NOMO-1 treated with DMSO at 0.1 percent for 48 hours (cell line): Measurements from ENCODE around the gene DEFB132.
"Not testable (repeated sequence)": the region's sequence is repeated elsewhere in the genome, so short reads cannot be mapped to it uniquely, and the experiment has no call there.

Experiments
- DNase-seq: peaks from one replicate; lab custom pipeline; 2025; ENCODE audit not compliant: unreplicated experiment; lab: John Stamatoyannopoulos, UW

The DEFB132 gene, protein sequence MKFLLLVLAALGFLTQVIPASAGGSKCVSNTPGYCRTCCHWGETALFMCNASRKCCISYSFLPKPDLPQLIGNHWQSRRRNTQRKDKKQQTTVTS

DNA sequence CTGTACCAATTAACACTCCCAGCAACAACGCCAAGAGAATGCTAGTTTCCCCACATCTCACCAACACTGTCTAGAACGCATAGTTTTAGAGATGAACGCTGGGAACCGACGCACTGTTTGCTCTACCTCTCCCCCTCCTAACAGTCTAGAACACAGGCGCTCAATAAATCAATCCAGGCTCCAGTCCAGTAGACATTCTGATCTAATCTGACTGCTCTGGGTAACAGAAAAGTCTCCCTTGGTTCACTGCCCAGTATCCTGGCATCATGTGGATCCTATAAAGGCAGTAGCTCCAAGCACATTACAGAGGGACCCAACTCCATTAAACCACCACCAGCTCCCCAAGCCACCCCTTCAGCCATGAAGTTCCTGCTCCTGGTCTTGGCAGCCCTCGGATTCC lies at the start of gene DEFB132:
DEFB132 (plus strand) TSS at position 306 of the 400 bp plus-strand sequence; CDS start at position 361, 55 bp downstream.
- no peak for DNase-seq

DNA sequence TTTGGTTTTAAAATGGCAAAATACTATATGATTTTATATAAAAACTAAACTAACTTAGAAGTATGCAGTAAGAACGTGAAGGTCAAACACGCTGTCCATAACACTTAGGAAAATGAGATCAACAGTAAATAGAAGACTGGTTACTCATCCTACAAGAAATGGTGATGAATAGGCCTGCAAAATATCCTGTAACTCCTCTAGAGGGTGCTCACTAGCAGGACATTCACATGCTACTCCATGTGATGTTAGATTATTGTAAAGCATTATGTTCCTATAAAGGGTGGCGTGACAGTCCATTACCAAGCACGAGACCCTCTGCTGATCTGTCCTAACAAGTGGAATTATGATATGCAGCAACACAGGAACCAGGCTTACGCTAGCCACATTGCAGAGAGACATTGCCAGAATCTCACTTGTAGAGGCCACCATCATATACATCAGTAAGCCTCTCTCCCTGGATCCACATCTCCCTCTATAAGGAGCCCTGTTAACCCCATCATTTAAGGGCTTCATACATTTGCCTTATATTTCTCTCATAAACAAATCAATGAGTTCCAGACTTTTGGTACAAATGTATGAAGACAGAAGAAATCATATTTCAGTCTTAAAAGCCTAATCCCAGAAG lies 48.5 kb upstream of the DEFB132 start:
- DNase-seq = peak; percentile 61

DNA sequence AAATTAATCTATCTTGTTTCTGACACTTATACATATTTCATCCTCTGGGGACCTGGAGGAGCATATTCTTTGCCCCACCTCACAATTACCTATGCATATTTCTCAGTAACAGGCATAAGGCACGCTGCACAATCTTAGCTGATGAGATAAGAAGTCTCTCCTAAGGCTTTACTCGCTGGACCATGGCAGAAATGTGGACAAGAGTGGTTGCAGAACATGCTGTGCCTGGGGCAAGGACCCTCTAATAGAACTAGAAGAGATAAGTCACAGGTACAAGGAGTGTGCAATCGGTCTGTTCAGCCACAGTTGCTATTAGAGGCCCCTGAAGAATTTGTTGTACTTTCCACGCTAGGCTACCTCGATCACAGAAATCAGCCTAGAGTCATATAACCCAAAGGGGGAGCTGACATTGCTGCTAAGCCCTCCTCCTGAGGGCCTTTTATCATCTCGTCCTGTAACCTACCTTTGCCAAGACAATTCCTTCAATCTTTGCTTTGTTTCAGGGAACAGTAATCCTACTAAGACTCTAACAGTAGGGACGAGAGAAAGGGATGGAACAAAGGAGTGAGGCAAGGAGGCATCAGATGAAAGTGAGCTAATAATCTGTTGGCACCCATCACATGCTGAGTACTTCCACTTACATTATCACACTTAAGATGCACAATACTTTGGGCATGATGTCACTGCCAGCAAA lies 46.6 kb upstream of the DEFB132 start:
- DNase-seq = no peak

DNA sequence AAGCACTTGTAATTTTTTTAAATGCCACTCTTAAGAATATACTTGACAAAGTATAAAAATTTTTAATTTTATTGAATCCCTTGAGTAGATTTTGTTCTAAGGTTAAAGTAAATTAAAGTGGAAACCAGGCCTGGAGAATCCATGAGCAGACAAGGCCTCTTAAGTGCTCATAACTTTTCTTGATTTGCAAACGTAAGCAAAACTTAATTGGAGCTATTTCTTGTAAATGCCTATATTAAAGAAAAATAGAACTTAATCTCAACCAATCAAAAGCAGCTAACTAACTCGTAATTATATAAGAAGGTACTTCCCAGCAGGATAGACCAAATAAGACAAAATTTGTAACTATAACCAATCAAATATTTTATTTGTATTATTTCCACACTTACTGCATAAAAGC lies 43.1 kb upstream of the DEFB132 start:
- DNase-seq = no peak

DNA sequence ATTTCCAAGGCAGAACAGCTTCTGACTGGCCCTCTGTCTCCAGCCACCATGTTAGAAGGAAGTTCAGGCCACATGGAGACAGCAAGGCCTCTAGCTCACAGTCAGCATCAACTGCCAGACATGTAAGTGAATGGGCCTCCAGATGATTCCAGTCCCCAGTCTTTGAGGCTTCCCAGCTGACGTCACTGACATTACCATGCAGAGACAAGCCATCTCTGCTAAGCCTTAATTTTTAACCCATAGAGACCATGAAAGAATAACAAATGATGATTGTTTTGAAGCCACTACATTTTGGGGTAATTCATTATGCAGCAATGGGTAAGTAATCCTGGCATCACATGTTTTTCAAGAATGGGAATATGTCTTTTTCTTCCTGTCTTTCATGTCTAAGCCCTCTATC lies 41.7 kb upstream of the DEFB132 start:
- no peak for DNase-seq

DNA sequence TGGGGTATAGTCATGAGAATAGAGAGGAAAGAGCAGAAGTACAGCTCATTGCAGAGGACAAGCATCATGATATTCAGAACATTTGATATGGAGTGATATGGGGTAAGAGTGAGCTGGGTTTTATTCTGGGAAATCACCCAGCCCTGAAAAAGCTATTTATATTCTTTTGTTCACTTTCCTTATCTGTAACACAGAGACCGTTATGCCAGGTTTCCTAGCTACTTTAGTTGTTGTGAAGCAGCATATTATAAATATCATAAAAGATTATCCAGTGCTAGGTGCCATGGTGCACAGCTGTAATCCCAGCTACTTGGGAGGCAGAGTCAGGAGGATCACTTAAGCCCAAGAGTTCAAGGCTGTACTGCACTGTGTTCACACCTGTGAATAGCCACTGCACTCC lies 40.3 kb upstream of the DEFB132 start:
- DNase-seq = no peak

DNA sequence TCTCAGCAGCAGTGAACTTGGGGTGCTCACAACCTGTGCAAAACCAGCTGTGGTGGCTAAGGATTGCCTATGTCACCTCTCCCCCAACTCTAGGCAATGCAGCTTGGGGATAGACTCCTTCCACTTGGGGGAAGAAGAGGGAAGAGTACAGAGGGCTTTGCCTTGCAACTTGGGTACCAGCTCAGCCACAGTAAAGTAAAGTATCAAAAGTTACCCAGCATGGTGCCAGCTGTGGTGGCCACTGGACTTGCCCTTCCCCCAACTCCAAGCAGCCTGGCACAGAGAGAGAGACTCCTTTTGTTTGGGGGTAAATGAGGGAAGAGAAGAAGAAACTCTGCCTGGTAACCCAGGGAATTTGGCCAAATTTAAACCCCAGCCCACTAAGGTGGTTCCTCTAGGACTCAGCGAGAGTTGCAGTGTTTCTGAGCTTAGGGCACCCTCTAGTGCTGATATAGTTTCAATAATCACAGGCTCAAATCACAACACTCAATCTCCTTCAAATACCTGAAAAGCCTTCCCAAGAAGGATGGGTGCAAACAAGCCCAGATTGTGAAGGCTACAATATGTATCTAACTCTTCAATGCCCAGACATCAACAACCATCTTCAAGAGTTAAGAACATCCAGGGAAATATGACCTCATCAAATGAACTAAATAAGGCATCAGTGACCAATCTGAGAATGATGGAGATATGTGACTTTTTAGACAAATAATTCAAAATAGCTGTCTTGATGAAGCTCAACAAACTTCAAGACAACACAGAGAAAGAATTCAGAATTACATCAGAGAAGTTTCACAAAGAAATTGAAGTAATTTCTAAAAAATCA lies 38.0 kb upstream of the DEFB132 start:
- DNase-seq = no peak

DNA sequence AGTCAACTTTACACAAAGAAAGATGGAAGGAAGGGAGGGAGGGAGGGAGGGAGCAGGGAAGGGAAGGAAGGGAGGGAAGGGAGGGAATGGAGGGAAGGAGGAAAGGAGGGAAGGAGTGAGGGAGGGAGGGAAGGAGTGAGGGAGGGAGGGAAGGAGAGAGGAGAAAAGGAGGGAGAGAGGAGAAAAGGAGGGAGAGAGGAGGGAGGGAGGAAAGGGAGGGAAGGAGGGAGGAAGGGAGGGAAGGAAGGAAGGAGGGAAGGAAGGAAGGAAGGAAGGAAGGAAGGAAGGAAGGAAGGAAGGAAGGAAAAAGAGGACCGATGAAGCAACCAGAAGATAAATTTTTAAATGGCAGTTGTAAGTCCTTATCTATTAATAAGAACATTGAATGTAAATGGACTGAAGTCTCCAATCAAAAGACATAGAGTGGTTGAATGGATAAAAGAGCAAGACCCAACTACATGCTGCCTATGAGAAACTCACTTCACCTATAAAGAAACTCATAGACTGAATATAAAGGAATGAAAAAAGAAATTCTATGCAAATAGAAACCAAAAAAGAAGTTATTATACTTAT lies 36.2 kb upstream of the DEFB132 start:
- no peak for DNase-seq

DNA sequence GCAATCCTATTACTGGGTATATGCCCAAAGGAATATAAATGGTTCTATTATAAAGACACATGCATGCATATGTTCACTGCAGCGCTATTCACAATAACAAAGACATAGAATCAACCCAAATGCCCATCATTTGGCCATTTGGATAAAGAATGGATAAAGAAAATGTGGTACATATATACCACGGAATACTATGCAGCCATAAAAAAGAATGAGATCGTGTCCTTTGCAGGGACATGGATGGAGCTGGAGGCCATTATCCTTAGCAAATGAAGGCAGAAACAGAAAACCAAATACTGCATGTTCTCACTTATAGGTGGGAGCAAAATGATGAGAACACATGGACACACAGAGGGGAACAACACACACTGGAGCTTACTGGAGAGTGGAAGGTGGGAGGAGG lies 31.6 kb upstream of the DEFB132 start:
- DNase-seq = not testable (repeated sequence)

DNA sequence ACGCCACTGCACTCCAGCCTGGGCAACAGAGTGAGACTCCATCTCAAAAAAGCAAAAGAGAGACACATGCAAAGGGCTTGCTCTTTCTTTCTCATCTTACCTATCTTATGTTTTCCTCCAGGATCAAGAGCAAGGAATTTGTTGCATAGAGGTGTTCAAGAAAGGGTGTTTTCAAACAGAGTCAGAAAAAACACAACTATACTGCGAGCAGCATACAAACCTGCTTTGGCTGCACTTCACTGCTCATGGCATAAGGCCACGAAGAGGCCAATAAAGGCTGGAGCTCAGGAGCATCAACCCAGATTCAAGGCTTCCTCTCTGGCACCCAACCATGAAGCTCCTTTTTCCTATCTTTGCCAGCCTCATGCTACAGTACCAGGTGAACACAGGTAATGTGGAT lies 30.6 kb upstream of the DEFB132 start, which contains the start of gene DEFB129:
DEFB129 (plus strand) TSS at position 301 of the 400 bp plus-strand sequence; CDS start at position 332, 31 bp downstream.
- no peak for DNase-seq

DNA sequence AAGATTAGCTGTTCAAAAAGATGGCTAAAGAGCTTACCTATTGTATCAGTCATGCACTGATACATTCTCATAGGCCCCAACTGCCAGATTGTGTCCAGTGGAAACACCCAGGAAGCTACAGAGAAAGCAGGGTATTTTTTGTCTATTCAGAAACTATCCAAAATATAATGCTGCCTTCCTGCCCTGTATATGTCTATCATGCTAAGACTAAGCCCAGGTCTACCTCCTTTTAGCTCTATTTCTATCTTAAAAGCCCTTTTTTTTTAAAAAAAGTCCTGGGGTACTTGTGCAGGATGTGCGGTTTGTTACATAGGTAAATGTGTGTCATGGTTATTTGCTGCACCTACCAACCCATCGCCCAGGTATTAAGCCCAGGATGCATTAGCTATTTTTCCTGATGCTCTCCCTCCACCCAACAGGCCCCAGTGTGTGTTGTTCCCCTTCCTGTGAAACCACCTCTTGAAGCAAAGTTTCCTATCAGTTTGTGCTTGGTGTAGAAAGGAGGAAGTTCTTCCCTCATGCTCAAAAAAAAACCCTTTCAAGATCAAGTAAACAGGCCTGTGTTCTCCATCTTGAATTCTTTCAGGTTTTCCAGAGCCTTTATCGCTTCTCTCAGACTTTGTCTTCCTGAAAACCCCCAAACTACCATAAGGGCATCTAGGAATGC lies 30.0 kb upstream of the DEFB132 start:
- peak; percentile 77 for DNase-seq

DNA sequence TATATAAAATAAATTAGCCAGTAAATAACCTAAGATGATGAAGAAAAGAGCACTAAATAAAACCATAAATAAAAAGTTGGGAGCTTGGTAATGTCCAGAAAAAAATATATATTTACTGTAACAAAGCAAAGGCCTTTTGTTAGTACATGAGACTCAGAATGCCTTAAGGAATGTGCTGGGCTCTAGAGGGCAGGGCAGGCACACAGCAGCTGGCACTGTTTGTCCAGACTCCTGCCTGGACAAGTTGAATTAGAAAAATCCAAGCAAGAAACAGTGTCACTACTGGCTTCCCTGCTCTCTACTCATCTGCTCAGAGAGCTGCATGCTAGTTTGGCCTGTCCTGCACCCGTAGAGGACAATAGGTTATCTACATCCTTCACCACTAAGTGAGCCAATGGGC lies 21.6 kb upstream of the DEFB132 start:
- no peak for DNase-seq

DNA sequence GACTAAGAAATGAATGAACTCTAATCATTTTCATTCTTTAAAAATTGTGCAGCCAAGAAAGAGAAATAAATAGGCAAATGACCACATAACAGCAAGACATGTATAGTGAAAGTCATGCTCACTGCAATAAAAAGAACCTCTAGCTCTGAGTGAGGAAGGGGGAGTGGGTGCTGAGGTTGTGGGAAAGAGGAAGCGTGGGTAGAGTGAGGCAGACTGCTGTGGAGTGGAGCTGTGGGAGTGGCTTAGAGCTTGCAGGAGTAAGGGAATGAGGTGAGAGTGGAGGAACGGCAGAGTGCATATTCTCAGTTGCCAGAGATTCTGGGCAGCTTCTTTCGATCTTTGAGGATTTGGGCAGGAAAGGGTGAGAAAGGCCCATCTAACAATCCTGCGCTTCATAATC lies 20.0 kb upstream of the DEFB132 start:
- DNase-seq = peak; percentile 68

DNA sequence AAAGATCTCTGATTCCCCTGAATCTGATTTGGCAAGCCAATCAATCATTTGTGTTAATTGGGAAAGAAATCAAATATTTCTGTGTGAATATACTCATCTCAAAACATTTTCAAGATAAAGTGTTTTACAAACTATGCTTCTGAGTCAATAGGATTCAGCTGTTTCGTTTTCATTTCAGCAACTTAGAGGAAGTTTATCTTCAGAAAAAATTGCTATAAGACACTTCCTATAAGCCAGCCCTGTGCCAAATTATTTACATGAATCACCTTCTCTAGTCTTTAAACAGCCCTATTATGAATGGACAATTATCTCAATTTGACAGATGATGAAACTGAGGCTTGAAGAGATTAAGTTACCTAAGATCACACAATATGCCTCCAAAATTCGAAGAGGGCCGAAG lies 19.6 kb upstream of the DEFB132 start:
- DNase-seq = peak; percentile 71

DNA sequence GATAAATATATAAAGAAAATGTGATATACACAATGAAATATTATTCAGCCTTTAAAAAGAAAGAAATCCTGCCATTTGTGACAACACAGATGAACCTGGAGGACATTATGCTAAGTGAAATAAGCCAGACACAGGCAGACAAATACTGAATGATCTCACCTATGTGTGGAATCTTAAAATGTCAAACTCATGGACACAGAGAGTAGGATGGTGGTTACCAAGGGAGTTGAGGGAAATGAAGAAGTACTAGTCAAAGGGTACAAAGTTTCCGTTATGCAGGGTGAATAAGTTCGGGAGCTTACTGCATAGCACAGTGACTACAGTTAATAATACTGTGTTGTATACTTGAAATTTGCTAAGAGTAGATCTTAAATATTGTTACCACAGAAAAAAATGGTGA lies 14.6 kb upstream of the DEFB132 start:
- DNase-seq = no peak

DNA sequence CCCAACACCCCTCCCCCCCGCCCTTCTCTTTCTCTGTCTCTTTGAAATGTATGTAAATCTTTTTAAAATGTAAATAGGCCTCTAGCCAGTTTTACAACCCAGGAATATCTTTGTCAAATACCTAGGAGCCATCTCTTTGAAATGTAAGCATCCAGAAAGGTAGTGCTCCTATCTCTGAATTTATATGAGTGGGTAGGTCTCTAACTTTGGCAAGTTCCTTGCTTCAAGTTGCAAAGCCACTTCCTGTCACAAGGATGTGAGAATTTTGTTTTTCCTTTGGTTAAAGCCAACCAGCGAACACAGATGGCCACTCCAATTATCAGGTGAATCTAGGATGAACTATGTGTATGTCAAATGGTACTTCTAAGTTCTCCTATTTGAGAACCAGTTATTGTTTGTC lies 6.2 kb upstream of the DEFB132 start:
- DNase-seq = no peak

DNA sequence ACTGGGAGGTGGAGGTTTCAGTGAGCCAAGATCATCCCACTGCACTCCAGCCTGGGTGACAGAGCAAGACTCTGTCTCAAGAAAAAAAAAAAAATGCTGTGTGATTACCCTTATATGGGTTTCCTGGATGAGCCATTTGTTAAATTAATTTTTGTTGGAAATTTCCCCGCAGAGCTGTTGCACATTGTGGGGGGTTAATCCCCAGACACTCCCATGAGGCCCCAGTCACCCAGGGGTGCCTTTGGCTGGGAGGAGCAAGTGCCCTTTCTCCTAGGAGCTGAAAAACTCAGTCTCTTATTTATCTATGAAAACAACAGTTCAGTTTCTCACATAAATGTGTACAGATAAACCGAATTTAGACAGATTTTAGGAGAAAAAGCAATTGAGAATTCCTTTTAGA lies 4.7 kb upstream of the DEFB132 start:
- DNase-seq = no peak

DNA sequence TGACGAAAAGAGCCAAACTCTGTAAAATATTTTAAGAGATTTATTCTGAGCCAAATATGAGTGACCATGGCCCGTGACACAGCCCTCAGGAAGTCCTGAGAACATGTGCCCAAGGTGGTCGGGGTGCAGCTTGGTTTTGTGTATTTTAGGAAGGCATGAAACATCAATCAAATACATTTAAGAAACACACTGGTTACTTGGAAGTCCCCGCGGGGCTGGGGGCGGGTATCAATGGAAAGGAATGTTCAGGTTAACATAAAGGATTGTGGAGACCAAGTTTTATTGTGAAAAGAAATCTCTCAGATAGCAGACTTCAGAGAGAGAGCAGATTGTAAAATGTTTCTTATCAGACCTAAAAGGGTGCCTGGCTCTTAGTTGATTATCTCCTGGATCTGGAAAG lies 4.1 kb upstream of the DEFB132 start:
- not testable (repeated sequence) for DNase-seq

DNA sequence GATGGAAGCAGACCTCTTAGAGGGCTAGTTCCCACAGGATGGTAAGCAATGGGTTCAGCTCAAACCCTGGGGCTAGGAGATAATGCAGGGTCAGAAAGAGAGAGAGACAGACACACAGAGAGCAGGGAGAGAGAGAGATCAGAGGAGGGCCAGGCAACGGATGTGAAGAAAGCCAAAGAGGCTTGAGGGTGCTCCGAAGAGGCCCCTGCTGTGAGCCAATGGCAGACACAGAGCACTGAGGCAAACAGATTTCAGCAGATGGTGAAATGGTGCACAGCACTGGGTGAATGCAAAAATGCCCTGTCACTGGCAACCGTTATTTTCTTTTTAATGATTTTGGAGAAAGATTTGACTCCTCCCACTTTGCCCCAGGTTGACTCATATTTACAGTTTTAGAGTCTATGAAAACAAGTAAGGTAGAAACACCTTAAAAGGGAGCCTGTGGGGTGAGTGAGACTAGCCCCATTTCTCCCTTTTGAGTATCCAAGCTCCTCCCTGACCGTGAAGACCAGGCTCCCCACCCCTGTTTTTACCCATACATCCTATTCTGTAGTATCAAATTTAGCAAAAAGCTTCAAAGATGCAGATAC lies 840 bp downstream of the DEFB132 start:
- no peak for DNase-seq

DNA sequence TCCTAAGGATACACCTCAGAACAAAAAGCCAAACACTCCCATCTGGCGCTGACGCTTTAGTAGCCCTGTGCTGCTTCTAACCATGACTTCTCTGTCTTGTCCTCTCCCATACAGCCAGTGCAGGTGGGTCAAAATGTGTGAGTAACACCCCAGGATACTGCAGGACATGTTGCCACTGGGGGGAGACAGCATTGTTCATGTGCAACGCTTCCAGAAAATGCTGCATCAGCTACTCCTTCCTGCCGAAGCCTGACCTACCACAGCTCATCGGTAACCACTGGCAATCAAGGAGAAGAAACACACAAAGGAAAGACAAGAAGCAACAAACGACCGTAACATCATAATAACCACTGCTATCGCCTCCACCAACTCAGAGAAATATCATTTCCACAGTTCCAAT lies 1.4 kb downstream of the DEFB132 start:
- no peak for DNase-seq
